ENCODE data around the gene CCDC92B. TPM values are rescaled to one million over a fixed set of nuclear protein-coding genes. Genes with fewer than 3 reads are reported as not detected.
A peak's percentile ranks its signal among the peaks of the same experiment; 100 is the strongest.

The CCDC92B gene
- total RNA-seq, 3 donors from 2014 or later (not counting 1 experiment from before 2014, with no cell fraction given): not detected

- Mint-ChIP-seq H3K27me3 (ENCODE audit: low read depth in 2 of 2) (peaks cover 9 to 14% of the 10 kb centered on the region in 2 donors), H3K9me3 (no peaks in the 10 kb centered on the region), H3K4me3 (no peak overlapping the region), H3K36me3 (no peaks in the 10 kb centered on the region), H3K27ac (no peak overlapping the region), H3K4me1 (no peaks in the 10 kb centered on the region)
- peak; percentile 53 to 91 (median 68) for ATAC-seq
- peak in 1 of 2 donors; percentile 69 for DNase-seq
- WGBS (ENCODE audit: insufficient coverage): 4% methylated on average over 40 of the region's 40 CpGs
- Histone ChIP-seq H3K9me3 (ENCODE audit: control insufficient read depth, insufficient read depth, low read length) (no peaks in the 10 kb centered on the region), H3K4me1 (ENCODE audit: control insufficient read depth, insufficient read depth, low read length) (peaks cover 8% of the 10 kb centered on the region), H3K27me3 (ENCODE audit: control insufficient read depth, insufficient read depth, low read length) (peaks cover 7% of the 10 kb centered on the region), H3K27ac (ENCODE audit: low read length) (no peak overlapping the region), H3K4me3 (ENCODE audit: low read length) (no peak overlapping the region), H3K36me3 (ENCODE audit: control insufficient read depth, insufficient read depth, low read length) (no peaks in the 10 kb centered on the region)
- TF ChIP-seq CTCF (IDR thresholded peaks at IDR 0.05): no peak
- intact Hi-C loops (cut with micrococcal nuclease): no loop called here
Measured at GRCh38 chr17:2724784-2725164, 24.7 kb downstream of the CCDC92B start.

- TF ChIP-seq CTCF (IDR thresholded peaks at IDR 0.05): no peak
- Histone ChIP-seq H3K27me3 (ENCODE audit: control insufficient read depth, insufficient read depth, low read length) (peaks cover 7% of the 10 kb centered on the region), H3K27ac (ENCODE audit: low read length) (no peak overlapping the region), H3K36me3 (ENCODE audit: control insufficient read depth, insufficient read depth, low read length) (no peaks in the 10 kb centered on the region), H3K4me3 (ENCODE audit: low read length) (no peak overlapping the region), H3K9me3 (ENCODE audit: control insufficient read depth, insufficient read depth, low read length) (no peaks in the 10 kb centered on the region), H3K4me1 (ENCODE audit: control insufficient read depth, insufficient read depth, low read length) (peaks cover 8% of the 10 kb centered on the region)
- DNase-seq (no peak), ATAC-seq (peak in 2 of 3 donors; percentile 8 to 21)
- intact Hi-C loops (cut with micrococcal nuclease): no loop called here
- Mint-ChIP-seq H3K36me3 (no peaks in the 10 kb centered on the region), H3K9me3 (no peaks in the 10 kb centered on the region), H3K4me1 (no peaks in the 10 kb centered on the region), H3K27me3 (ENCODE audit: low read depth in 2 of 2) (peaks cover 9 to 14% of the 10 kb centered on the region in 2 donors), H3K27ac (no peak overlapping the region), H3K4me3 (no peak overlapping the region)
- WGBS (ENCODE audit: insufficient coverage): 3% methylated on average over 96 of the region's 98 CpGs
Measured at GRCh38 chr17:2723997-2724783, 25.3 kb downstream of the CCDC92B start.

GRCh38 chr17:2723505-2723996 lies 25.9 kb downstream of the CCDC92B start:
- WGBS (ENCODE audit: insufficient coverage): 81% methylated on average over 14 of the region's 18 CpGs
- DNase-seq (no peak), ATAC-seq (no peak)
- H3K4me1 Mint-ChIP-seq: no peaks in the 10 kb centered on the region
- no peak overlapping the region for H3K27ac ChIP-seq (ENCODE audit: low read length)
- peak overlapping the region; percentile 42 for H3K4me3 Mint-ChIP-seq
- peaks cover 7% of the 10 kb centered on the region for H3K27me3 ChIP-seq (ENCODE audit: control insufficient read depth, insufficient read depth, low read length)
- H3K27me3 Mint-ChIP-seq (ENCODE audit: low read depth in 2 of 2): peaks cover 9 to 14% of the 10 kb centered on the region in 2 donors
- H3K4me1 ChIP-seq (ENCODE audit: control insufficient read depth, insufficient read depth, low read length): peaks cover 8% of the 10 kb centered on the region
- no peak overlapping the region for H3K4me3 ChIP-seq (ENCODE audit: low read length)
- TF ChIP-seq CTCF (IDR thresholded peaks at IDR 0.05): no peak
- intact Hi-C loops (cut with micrococcal nuclease): no loop called here
- H3K36me3 Mint-ChIP-seq: no peaks in the 10 kb centered on the region
- H3K9me3 Mint-ChIP-seq: no peaks in the 10 kb centered on the region
- no peaks in the 10 kb centered on the region for H3K36me3 ChIP-seq (ENCODE audit: control insufficient read depth, insufficient read depth, low read length)
- H3K27ac Mint-ChIP-seq: no peak overlapping the region
- H3K9me3 ChIP-seq (ENCODE audit: control insufficient read depth, insufficient read depth, low read length): no peaks in the 10 kb centered on the region

All from natural killer cell (primary cell).